Measurements from ENCODE around the gene WDFY3.

- no peak for TF ChIP-seq CTCF (IDR thresholded peaks at IDR 0.05)
- no peak for TF ChIP-seq POLR2A (IDR thresholded peaks at IDR 0.05)
Observed at GRCh38 chr4:84677093-84677492, 289.4 kb downstream of the WDFY3 start.

All from lower leg skin (tissue), 3 donors.